ENCODE data around the gene MOB3C.

GRCh38 chr1:46601257-46602007, 15.2 kb downstream of the MOB3C start:
- TF ChIP-seq, protein P1, sequence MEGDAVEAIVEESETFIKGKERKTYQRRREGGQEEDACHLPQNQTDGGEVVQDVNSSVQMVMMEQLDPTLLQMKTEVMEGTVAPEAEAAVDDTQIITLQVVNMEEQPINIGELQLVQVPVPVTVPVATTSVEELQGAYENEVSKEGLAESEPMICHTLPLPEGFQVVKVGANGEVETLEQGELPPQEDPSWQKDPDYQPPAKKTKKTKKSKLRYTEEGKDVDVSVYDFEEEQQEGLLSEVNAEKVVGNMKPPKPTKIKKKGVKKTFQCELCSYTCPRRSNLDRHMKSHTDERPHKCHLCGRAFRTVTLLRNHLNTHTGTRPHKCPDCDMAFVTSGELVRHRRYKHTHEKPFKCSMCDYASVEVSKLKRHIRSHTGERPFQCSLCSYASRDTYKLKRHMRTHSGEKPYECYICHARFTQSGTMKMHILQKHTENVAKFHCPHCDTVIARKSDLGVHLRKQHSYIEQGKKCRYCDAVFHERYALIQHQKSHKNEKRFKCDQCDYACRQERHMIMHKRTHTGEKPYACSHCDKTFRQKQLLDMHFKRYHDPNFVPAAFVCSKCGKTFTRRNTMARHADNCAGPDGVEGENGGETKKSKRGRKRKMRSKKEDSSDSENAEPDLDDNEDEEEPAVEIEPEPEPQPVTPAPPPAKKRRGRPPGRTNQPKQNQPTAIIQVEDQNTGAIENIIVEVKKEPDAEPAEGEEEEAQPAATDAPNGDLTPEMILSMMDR (conservative IDR thresholded peaks at IDR 0.05; ENCODE audit: low read depth, low read length) = no peak
- TF ChIP-seq EZH2 (IDR thresholded peaks at IDR 0.05; ENCODE audit: low read length, unreplicated experiment) (no peak), EZH2phosphoT487 (IDR thresholded peaks at IDR 0.05; ENCODE audit: borderline replicate concordance, low read length) (no peak)
